ENCODE measurements around the gene ARHGEF25. TPM values are rescaled to one million over a fixed set of nuclear protein-coding genes. Genes with fewer than 3 reads are reported as not detected.

The ARHGEF25 gene
- total and polyA plus RNA-seq, 2 donors from 2014 or later: 10.9 to 15.0 TPM

DNA sequence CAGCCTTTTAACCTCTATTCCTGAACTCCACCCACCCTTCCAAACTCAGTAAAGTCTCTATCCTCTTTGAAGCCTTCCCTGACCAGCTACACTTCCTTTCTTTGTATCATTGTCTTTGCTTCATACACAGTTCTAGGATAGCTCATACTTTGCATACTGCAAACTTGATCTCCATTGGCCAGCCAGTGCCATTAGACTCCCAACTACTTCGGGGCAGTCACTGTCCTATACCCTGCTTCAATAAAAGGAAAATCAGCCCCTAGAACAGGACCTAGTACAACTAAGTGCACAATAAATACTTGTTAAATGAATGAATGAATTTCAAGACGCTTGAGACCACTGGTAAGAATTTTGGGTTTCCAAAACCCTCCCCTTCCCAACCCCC lies 20.8 kb upstream of the ARHGEF25 start:
- peaks cover 0 to 7% (median 0%) of the 10 kb centered on the region in 3 donors for H3K4me1 ChIP-seq (ENCODE audit: control insufficient read depth in 2 of 3, insufficient read depth in 2 of 3, low read depth in 1 of 3, low read length in 3 of 3)
- H3K9me3 ChIP-seq (ENCODE audit: control insufficient read depth in 2 of 3, insufficient read depth in 1 of 3, low read length in 3 of 3): no peaks in the 10 kb centered on the region
- H3K4me3 ChIP-seq (ENCODE audit: low read length in 3 of 3): peak overlapping the region; percentile 69 to 85 (median 78)
- H3K9ac ChIP-seq (ENCODE audit: low read length in 3 of 3): peak overlapping the region in 2 of 3 donors; percentile 29 to 62
- no peaks in the 10 kb centered on the region for H3K36me3 ChIP-seq (ENCODE audit: control insufficient read depth in 2 of 3, insufficient read depth in 3 of 3, low read length in 3 of 3)
- TF ChIP-seq, protein P1, sequence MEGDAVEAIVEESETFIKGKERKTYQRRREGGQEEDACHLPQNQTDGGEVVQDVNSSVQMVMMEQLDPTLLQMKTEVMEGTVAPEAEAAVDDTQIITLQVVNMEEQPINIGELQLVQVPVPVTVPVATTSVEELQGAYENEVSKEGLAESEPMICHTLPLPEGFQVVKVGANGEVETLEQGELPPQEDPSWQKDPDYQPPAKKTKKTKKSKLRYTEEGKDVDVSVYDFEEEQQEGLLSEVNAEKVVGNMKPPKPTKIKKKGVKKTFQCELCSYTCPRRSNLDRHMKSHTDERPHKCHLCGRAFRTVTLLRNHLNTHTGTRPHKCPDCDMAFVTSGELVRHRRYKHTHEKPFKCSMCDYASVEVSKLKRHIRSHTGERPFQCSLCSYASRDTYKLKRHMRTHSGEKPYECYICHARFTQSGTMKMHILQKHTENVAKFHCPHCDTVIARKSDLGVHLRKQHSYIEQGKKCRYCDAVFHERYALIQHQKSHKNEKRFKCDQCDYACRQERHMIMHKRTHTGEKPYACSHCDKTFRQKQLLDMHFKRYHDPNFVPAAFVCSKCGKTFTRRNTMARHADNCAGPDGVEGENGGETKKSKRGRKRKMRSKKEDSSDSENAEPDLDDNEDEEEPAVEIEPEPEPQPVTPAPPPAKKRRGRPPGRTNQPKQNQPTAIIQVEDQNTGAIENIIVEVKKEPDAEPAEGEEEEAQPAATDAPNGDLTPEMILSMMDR (IDR thresholded peaks at IDR 0.05; ENCODE audit: borderline replicate concordance, extremely low read depth, insufficient read depth): no peak
- intact Hi-C loops (cut with DNase I): no loop called here
- H3K27ac ChIP-seq (ENCODE audit: low read depth in 2 of 2, low read length in 2 of 2): peak overlapping the region; percentile 67 to 84
- no peak for DNase-seq
- H3K27me3 ChIP-seq (ENCODE audit: control insufficient read depth, insufficient read depth, low read length): no peaks in the 10 kb centered on the region
- FAIRE-seq: no peak

DNA sequence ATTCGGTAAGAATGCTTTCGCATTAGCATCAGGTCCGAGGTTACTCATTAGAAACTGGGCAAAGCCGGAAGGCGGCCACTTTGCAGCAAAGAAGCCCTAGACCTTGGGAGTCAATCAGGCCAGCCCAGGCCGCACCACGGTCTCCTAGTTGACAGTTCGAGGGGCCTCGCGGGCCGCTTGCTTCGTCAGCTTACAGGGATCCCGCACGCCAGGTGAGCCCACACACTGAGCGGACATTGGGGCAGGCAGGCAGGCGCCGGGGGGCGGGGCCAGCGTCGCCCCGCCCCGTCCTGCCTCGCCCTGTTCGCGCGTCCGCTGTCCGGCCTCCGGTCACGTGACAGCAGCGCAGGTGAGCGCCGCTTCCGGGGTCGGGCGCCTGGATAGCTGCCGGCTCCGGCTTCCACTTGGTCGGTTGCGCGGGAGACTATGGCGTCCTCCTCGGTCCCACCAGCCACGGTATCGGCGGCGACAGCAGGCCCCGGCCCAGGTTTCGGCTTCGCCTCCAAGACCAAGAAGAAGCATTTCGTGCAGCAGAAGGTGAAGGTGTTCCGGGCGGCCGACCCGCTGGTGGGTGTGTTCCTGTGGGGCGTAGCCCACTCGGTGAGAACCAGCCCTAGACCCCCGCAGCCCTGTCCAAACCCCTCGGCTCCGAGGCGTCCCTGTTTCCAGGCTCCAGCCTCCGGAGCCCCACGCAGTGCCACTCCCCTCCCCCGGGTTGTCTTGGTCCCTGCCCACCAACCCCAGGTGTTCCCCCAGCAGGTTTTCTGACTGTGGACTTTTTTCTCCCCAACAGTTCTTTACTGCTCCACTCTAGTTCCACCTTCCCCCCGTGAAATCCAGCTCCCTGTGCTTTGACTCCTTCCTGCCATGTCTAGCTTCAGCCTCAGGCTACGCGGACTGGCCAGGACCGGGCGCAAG lies 20.1 kb upstream of the ARHGEF25 start, which contains the start of gene PIP4K2C:
Gene PIP4K2C (plus strand): TSS at position 329 of the 918 bp plus-strand sequence. CDS start 98 bp downstream, at position 427.
- H3K9me3 ChIP-seq (ENCODE audit: control insufficient read depth in 2 of 3, insufficient read depth in 1 of 3, low read length in 3 of 3): no peaks in the 10 kb centered on the region
- peaks cover 0 to 5% (median 5%) of the 10 kb centered on the region in 3 donors for H3K36me3 ChIP-seq (ENCODE audit: control insufficient read depth in 2 of 3, insufficient read depth in 3 of 3, low read length in 3 of 3)
- H3K9ac ChIP-seq (ENCODE audit: low read length in 3 of 3): peak within 1 kb of the TSS; percentile 55 to 92 (median 72)
- no peaks in the 10 kb centered on the region for H3K27me3 ChIP-seq (ENCODE audit: control insufficient read depth, insufficient read depth, low read length)
- DNase-seq (peak; percentile 87 to 94 (median 91)), FAIRE-seq (no peak)
- H3K27ac ChIP-seq (ENCODE audit: low read depth in 2 of 2, low read length in 2 of 2): peak within 1 kb of the TSS; percentile 84 to 88
- H3K4me3 ChIP-seq (ENCODE audit: low read length in 3 of 3): peak within 1 kb of the TSS; percentile 69 to 89 (median 85)
- TF ChIP-seq, protein P1 (IDR thresholded peaks at IDR 0.05; ENCODE audit: borderline replicate concordance, extremely low read depth, insufficient read depth): no peak
- peaks cover 0 to 7% (median 0%) of the 10 kb centered on the region in 3 donors for H3K4me1 ChIP-seq (ENCODE audit: control insufficient read depth in 2 of 3, insufficient read depth in 2 of 3, low read depth in 1 of 3, low read length in 3 of 3)
- intact Hi-C loops (cut with DNase I): no loop called here

DNA sequence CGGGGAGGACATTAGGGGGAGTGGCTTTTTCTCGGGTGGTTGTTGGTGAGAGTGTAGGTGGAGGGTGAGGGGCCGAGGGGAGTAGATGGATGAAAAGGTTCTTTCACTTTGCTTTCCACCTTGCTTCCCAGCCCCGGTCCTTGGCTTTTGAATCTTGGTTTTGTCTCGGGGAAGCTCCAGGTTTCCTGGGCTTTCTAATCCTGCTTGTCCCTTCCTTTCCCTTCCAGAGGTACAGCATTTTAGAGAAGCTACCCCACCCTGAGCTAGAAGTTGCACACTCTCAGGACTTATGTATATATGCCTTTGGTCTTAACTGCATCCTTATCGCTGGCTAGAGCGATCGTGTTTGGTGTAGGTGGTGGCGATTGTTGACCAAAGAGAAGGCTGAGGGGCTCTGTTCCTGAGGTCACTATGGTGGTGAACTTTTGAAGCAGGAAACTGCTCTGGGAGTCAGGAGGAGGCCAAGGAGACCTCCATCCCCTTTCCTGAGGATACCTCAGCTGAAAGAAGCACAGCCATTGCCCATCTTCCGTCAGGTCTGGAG lies 19.4 kb upstream of the ARHGEF25 start:
- no peaks in the 10 kb centered on the region for H3K9me3 ChIP-seq (ENCODE audit: control insufficient read depth in 2 of 3, insufficient read depth in 1 of 3, low read length in 3 of 3)
- peaks cover 0 to 7% (median 0%) of the 10 kb centered on the region in 3 donors for H3K4me1 ChIP-seq (ENCODE audit: control insufficient read depth in 2 of 3, insufficient read depth in 2 of 3, low read depth in 1 of 3, low read length in 3 of 3)
- H3K27me3 ChIP-seq (ENCODE audit: control insufficient read depth, insufficient read depth, low read length): no peaks in the 10 kb centered on the region
- peak overlapping the region; percentile 69 to 89 (median 85) for H3K4me3 ChIP-seq (ENCODE audit: low read length in 3 of 3)
- TF ChIP-seq, protein P1 (IDR thresholded peaks at IDR 0.05; ENCODE audit: borderline replicate concordance, extremely low read depth, insufficient read depth): no peak
- H3K9ac ChIP-seq (ENCODE audit: low read length in 3 of 3): peak overlapping the region; percentile 55 to 92 (median 72)
- H3K36me3 ChIP-seq (ENCODE audit: control insufficient read depth in 2 of 3, insufficient read depth in 3 of 3, low read length in 3 of 3): peaks cover 0 to 10% (median 5%) of the 10 kb centered on the region in 3 donors
- FAIRE-seq: no peak
- intact Hi-C loops (cut with DNase I): no loop called here
- H3K27ac ChIP-seq (ENCODE audit: low read depth in 2 of 2, low read length in 2 of 2): peak overlapping the region in 1 of 2 donors; percentile 88
- no peak for DNase-seq

Data from kidney (tissue), 14 donors.